PC-3 (cell line): Measurements from ENCODE around the gene LTBP1. TPM values are rescaled to one million over a fixed set of nuclear protein-coding genes. Genes with fewer than 3 reads are reported as not detected.

Experiments
- ATAC-seq: fragments of 200-7000 bp; cut with Tn5 transposase; 2 replicates; pipeline ENCODE4 v1.9.1; 2020; ENCODE audit warnings: mild to moderate bottlenecking, moderate library complexity
- Bru-seq: library from RNA; stranded (reverse); fragments of 400-500 nt; gene quantifications from one replicate; lab custom pipeline; 2021; lab: Mats Ljungman, UMichigan
- BruChase-seq, 2 experiments: library from RNA; stranded (reverse); fragments of 400-500 nt; gene quantifications; one replicate each; lab custom pipeline; 2021; lab: Mats Ljungman, UMichigan
- BruUV-seq: library from RNA; stranded (reverse); fragments of 400-500 nt; replicated peaks from 2 replicates; lab custom pipeline; 2021; lab: Mats Ljungman, UMichigan
- CTCF ChIA-PET: fragments of 300-600 bp; sonication (Branson Sonifier 250); formaldehyde crosslinking; loops from one replicate; lab custom pipeline; 2022; ENCODE audit warnings: antibody characterized with exemption; lab: Charles Lee
- POLR2A ChIA-PET: fragments of 300-600 bp; sonication (Branson Sonifier 250); formaldehyde crosslinking; loops from one replicate; lab custom pipeline; 2022; ENCODE audit warnings: antibody characterized with exemption; ENCODE audit not compliant: unreplicated experiment; lab: Charles Lee
- DNase-seq: peaks from one replicate; pipeline ENCODE4 v3.0.0-alpha.2; 2015
- H2AFZ ChIP-seq: fragments of 300-600 bp; sonication (generic); 2 replicates; pipeline ENCODE4 v1.6.0; 2016; ENCODE audit warnings: antibody characterized with exemption, low read length
- H3F3A ChIP-seq: fragments of 300-600 bp; sonication (generic); one replicate; pipeline ENCODE4 v1.6.0; 2017; ENCODE audit warnings: antibody characterized with exemption, low read length, control low read depth, mild to moderate bottlenecking; ENCODE audit not compliant: unreplicated experiment
- H3K27ac ChIP-seq: fragments of 300-600 bp; sonication (generic); 2 replicates; pipeline ENCODE4 v1.5.1; 2016; ENCODE audit warnings: mild to moderate bottlenecking, low read length
- H3K27me3 ChIP-seq: fragments of 300-600 bp; sonication (generic); 2 replicates; pipeline ENCODE4 v1.6.1; 2016; ENCODE audit warnings: low read length, mixed read lengths
- H3K36me3 ChIP-seq: fragments of 300-600 bp; sonication (generic); 2 replicates; pipeline ENCODE4 v1.6.1; 2016; ENCODE audit warnings: low read depth, mixed run types, low read length, mixed read lengths
- H3K4me1 ChIP-seq: fragments of 300-600 bp; sonication (generic); 2 replicates; pipeline ENCODE4 v1.5.1; 2016; ENCODE audit warnings: low read length; ENCODE audit not compliant: insufficient read depth
- H3K4me2 ChIP-seq: fragments of 300-600 bp; sonication (generic); 2 replicates; pipeline ENCODE4 v1.6.0; 2016; ENCODE audit warnings: low read length
- H3K4me3 ChIP-seq: fragments of 300-600 bp; sonication (generic); 2 replicates; pipeline ENCODE4 v1.5.1; 2016; ENCODE audit warnings: mild to moderate bottlenecking, low read length, mixed read lengths
- H3K79me2 ChIP-seq: fragments of 300-600 bp; sonication (generic); 2 replicates; pipeline ENCODE4 v1.6.1; 2017; ENCODE audit warnings: low read length, mixed read lengths
- H3K9ac ChIP-seq: fragments of 300-600 bp; sonication (generic); 2 replicates; pipeline ENCODE4 v1.6.0; 2016; ENCODE audit warnings: mild to moderate bottlenecking, low read length
- H3K9me2 ChIP-seq: fragments of 300-600 bp; sonication (generic); replicated peaks from 2 replicates; pipeline ENCODE4 v1.6.1; 2016; ENCODE audit warnings: mixed run types, low read length, mixed read lengths
- H3K9me3 ChIP-seq: fragments of 300-600 bp; sonication (generic); 2 replicates; pipeline ENCODE4 v1.6.1; 2016; ENCODE audit warnings: low read length, mixed read lengths
- H4K20me1 ChIP-seq: fragments of 300-600 bp; sonication (generic); 2 replicates; pipeline ENCODE4 v1.6.1; 2016; ENCODE audit warnings: low read length, mixed read lengths
- EZH2 ChIP-seq: fragments of 300-600 bp; sonication (generic); IDR thresholded peaks from one replicate; pipeline ENCODE4 v1.6.1; 2017; ENCODE audit warnings: antibody characterized with exemption, mild to moderate bottlenecking, low read length; ENCODE audit not compliant: unreplicated experiment
- EZH2phosphoT487 ChIP-seq: fragments of 300-600 bp; sonication (generic); IDR thresholded peaks from 2 replicates; pipeline ENCODE4 v1.6.1; 2018; ENCODE audit warnings: mild to moderate bottlenecking, antibody characterized with exemption, low read length, borderline replicate concordance
- intact Hi-C: fragments of 100-400 bp; cut with micrococcal nuclease; formaldehyde crosslinking; loops from 2 replicates; pipeline ENCODE4 v1.9.0; 2023
- long read RNA-seq: library from polyadenylated mRNA; unstranded; transcript quantifications from one replicate; pipeline ENCODE4 v2.0.0, GENCODE V29; 2021; ENCODE audit not compliant: unreplicated experiment
- total RNA-seq: library from RNA; depleted of rRNA; stranded (reverse); fragments of >200 nt; gene quantifications from 2 replicates; pipeline ENCODE4 v1.2.3, GENCODE V29; 2014; rRNA removed
- TF ChIP-seq, protein P1 (sequence below): fragments of 300-600 bp; sonication (generic); conservative IDR thresholded peaks from 2 replicates; pipeline ENCODE4 v1.5.1; 2017; ENCODE audit warnings: antibody characterized with exemption, low read depth, mild to moderate bottlenecking, low read length

The LTBP1 gene, protein sequence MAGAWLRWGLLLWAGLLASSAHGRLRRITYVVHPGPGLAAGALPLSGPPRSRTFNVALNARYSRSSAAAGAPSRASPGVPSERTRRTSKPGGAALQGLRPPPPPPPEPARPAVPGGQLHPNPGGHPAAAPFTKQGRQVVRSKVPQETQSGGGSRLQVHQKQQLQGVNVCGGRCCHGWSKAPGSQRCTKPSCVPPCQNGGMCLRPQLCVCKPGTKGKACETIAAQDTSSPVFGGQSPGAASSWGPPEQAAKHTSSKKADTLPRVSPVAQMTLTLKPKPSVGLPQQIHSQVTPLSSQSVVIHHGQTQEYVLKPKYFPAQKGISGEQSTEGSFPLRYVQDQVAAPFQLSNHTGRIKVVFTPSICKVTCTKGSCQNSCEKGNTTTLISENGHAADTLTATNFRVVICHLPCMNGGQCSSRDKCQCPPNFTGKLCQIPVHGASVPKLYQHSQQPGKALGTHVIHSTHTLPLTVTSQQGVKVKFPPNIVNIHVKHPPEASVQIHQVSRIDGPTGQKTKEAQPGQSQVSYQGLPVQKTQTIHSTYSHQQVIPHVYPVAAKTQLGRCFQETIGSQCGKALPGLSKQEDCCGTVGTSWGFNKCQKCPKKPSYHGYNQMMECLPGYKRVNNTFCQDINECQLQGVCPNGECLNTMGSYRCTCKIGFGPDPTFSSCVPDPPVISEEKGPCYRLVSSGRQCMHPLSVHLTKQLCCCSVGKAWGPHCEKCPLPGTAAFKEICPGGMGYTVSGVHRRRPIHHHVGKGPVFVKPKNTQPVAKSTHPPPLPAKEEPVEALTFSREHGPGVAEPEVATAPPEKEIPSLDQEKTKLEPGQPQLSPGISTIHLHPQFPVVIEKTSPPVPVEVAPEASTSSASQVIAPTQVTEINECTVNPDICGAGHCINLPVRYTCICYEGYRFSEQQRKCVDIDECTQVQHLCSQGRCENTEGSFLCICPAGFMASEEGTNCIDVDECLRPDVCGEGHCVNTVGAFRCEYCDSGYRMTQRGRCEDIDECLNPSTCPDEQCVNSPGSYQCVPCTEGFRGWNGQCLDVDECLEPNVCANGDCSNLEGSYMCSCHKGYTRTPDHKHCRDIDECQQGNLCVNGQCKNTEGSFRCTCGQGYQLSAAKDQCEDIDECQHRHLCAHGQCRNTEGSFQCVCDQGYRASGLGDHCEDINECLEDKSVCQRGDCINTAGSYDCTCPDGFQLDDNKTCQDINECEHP (N-terminal part only)
- total RNA-seq (34.0 and 45.9 TPM in 2 replicates), Bru-seq, nascent RNA (percentile 87 among the genes with signal in this experiment), BruChase-seq, experiment 1, labeled RNA remaining after a 6-hour chase (percentile 77 among the genes with signal in this experiment), BruChase-seq, experiment 2, labeled RNA remaining after a 2-hour chase (percentile 72 among the genes with signal in this experiment)
- long read RNA-seq, full-length matches to known transcripts: 23 of 149 reads
- long read RNA-seq, partial matches to known transcripts: 95 of 149 reads
- long read RNA-seq, other reads (novel, unspliced or antisense): 31 of 149 reads

DNA sequence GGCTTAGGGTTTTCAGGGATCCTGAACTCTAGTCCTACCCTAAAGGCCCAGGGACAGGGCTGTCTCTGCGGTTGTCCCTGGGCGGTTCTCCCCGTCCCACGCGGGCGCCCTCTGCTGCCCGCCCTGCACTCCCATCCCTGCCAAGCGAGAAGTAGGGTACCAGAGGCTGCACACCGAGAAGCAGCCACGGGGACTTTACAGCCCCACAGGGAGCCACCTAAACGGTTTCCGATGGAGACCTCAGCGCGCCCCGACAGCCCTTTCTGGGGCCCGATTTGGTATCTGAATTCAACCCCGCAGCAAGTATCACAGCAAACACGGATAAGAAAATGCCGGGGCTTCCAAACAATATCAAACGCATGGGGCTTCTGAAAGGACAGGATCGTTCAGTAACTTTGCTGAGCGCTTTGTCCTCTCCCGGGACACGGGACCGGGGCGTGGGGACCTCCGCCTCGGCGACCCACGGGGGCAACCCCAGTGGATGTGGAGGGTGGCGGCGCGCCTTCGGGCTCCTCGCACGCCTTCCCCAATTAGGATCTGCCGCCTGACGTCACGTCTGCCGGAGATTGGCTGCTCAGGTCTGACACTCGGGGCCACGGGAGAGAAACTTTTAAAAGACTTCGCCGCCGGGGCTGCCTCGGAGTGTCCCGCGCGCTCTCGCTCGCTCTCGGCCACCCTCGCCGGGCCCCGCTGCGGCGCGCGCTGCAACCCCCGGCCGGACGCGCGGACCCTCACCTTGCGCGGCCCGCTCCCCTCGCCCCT is at the start of gene LTBP1:
Gene LTBP1, plus strand, starts transcription at position 640 of the 762 bp plus-strand sequence. CDS start 372 bp downstream, outside the sequence.
- H3K36me3 ChIP-seq: no peaks in the 10 kb centered on the region
- no TSS peak for BruUV-seq
- no peaks in the 10 kb centered on the region for H3K9me2 ChIP-seq
- H3K27ac ChIP-seq: 0 out of 2 replicates have a peak within 1 kb of the TSS, but pooled peaks have one; percentile 21
- H3K9me3 ChIP-seq: no peaks in the 10 kb centered on the region
- peak within 1 kb of the TSS; percentile 34 for H3K9ac ChIP-seq
- TF ChIP-seq EZH2: no peak
- TF ChIP-seq, protein P1, sequence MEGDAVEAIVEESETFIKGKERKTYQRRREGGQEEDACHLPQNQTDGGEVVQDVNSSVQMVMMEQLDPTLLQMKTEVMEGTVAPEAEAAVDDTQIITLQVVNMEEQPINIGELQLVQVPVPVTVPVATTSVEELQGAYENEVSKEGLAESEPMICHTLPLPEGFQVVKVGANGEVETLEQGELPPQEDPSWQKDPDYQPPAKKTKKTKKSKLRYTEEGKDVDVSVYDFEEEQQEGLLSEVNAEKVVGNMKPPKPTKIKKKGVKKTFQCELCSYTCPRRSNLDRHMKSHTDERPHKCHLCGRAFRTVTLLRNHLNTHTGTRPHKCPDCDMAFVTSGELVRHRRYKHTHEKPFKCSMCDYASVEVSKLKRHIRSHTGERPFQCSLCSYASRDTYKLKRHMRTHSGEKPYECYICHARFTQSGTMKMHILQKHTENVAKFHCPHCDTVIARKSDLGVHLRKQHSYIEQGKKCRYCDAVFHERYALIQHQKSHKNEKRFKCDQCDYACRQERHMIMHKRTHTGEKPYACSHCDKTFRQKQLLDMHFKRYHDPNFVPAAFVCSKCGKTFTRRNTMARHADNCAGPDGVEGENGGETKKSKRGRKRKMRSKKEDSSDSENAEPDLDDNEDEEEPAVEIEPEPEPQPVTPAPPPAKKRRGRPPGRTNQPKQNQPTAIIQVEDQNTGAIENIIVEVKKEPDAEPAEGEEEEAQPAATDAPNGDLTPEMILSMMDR: peak; percentile 95
- no peaks in the 10 kb centered on the region for H3K79me2 ChIP-seq
- no peaks in the 10 kb centered on the region for H3K27me3 ChIP-seq
- peaks cover 7% of the 10 kb centered on the region for H3K4me1 ChIP-seq
- intact Hi-C loops: loop anchor here (1.0 to 10.0 kb wide), 5 partner anchors 76 to 394 kb away; no protein-coding TSS in a partner anchor
- no peaks in the 10 kb centered on the region for H4K20me1 ChIP-seq
- CTCF ChIA-PET: interaction anchor here (0.7 kb wide), 1 partner anchor 157 kb away, joined by 5 read pairs; no protein-coding TSS in a partner anchor
- POLR2A ChIA-PET: interaction anchor here (0.6 kb wide), 1 partner anchor 74 kb away, joined by 7 read pairs; no protein-coding TSS in a partner anchor
- H3K4me2 ChIP-seq: peak within 1 kb of the TSS; percentile 89
- no peaks in the 10 kb centered on the region for H3F3A ChIP-seq
- H2AFZ ChIP-seq: peak within 1 kb of the TSS; percentile 87
- ATAC-seq: peak; percentile 75
- peak; percentile 80 for DNase-seq
- peak within 1 kb of the TSS; percentile 72 for H3K4me3 ChIP-seq

DNA sequence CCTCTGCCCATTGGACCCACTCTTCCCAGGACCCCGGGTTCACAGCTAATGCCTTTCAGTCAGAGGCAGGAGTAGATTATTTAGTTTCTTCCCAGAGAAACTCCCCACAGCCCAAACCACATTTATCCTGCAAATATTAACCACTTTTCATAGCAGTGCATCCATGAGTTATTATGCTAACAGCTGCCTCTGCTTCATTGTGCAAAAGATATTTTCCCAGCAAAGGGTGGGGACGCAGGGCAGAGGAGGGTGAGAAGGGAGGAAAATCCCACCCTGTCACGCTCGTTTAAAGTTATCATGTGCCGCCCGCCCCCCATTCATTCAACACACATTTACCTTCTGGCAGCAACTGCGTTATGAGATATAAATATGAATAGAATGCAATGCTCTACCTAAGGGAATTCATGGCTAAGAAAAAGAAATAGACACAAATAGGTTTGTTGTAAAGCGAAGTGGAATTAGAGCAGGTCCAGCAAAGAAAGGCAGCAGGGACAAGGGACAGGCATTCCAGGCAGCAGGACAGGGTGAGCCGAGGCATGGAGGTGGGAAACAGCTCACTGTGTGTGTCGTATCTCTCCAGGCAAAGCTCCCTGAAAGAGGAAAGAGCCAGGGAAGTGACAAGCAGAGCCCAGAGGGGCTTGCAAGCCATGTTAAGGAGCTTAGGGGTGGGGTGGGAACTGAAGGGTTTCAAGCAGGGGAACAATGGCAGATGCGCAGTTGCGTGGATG is 46.3 kb upstream of the LTBP1 start:
- ChIA-PET CTCF (no interaction called here), POLR2A (no interaction called here)
- Histone ChIP-seq H3K4me3 (no peak overlapping the region), H3K36me3 (no peaks in the 10 kb centered on the region), H3K79me2 (no peaks in the 10 kb centered on the region), H2AFZ (no peak overlapping the region), H3K27ac (no peak overlapping the region), H3K9me3 (no peaks in the 10 kb centered on the region), H3K4me1 (no peaks in the 10 kb centered on the region), H3K9me2 (0 out of 2 replicates have a peak, but pooled peaks cover 3% of the 10 kb centered on the region), H4K20me1 (no peaks in the 10 kb centered on the region), H3K9ac (no peak overlapping the region), H3K4me2 (no peak overlapping the region), H3F3A (no peaks in the 10 kb centered on the region), H3K27me3 (no peaks in the 10 kb centered on the region)
- DNase-seq: no peak
- BruUV-seq: no TSS peak
- no peak for TF ChIP-seq EZH2
- TF ChIP-seq EZH2phosphoT487: no peak
- TF ChIP-seq, protein P1: no peak
- intact Hi-C loops: no loop called here
- no peak for ATAC-seq
